Heart right ventricle (tissue), 16 donors: ENCODE data around the gene RIMKLB. TPM values are rescaled to one million over a fixed set of nuclear protein-coding genes. Genes with fewer than 3 reads are reported as not detected.

Experiments
- ATAC-seq, 8 donors: fragments of 200-7000 bp; cut with Tn5 transposase; one replicate each; pipeline ENCODE4 v1.9.1; 2020; ENCODE audit warnings: mild to moderate bottlenecking in 8 of 8, moderate library complexity in 8 of 8, moderate number of reproducible peaks in 1 of 8
- DNase-seq, 2 donors: peaks; one replicate each; pipeline ENCODE4 v3.0.0-alpha.2; 2020
- H3K27ac ChIP-seq, 10 donors: fragments of 200-600 bp; sonication (generic) in 2 of 10; one replicate each; pipeline versions ENCODE4 v1.5.0 to v1.8.0; 2020 to 2022; ENCODE audit warnings: mild to moderate bottlenecking in 3 of 10
- H3K27me3 ChIP-seq, 7 donors: fragments of 200-600 bp; one replicate each; pipeline ENCODE4 v1.8.0; 2021 to 2022; ENCODE audit warnings: mild to moderate bottlenecking in 2 of 7
- H3K36me3 ChIP-seq, 9 donors: fragments of 200-600 bp; sonication (generic) in 1 of 9; one replicate each; pipeline versions ENCODE4 v1.5.0 to v1.8.0; 2020 to 2022; ENCODE audit warnings: mild to moderate bottlenecking in 2 of 9
- H3K4me1 ChIP-seq, 9 donors: fragments of 200-600 bp; sonication (generic) in 1 of 9; one replicate each; pipeline versions ENCODE4 v1.5.0 to v1.8.0; 2020 to 2022; ENCODE audit warnings: mild to moderate bottlenecking in 4 of 9
- H3K4me3 ChIP-seq, 10 donors: fragments of 200-600 bp; sonication (generic) in 2 of 10; one replicate each; pipeline versions ENCODE4 v1.5.0 to v1.8.0; 2020 to 2022; ENCODE audit warnings: mild to moderate bottlenecking in 7 of 10, moderate library complexity in 2 of 10
- H3K9me3 ChIP-seq, 11 donors: fragments of 200-600 bp in 10 of 11; sonication (generic) in 2 of 11; one replicate each; pipeline versions ENCODE4 v1.5.0 to v1.8.0; 2013 to 2022; ENCODE audit warnings: mild to moderate bottlenecking in 2 of 11, control low read depth in 1 of 11, moderate library complexity in 1 of 11
- CTCF ChIP-seq, 9 donors: fragments of 200-600 bp; sonication (generic) in 2 of 9; IDR thresholded peaks; one replicate each; pipeline versions ENCODE4 v1.5.0 to v1.8.0; 2021 to 2022; ENCODE audit warnings: antibody characterized with exemption in 9 of 9, mild to moderate bottlenecking in 5 of 9, moderate library complexity in 1 of 9
- WGBS, 2 donors: extraction: QIAGEN DNeasy Blood & Tissue Kit; methylation state at CpG; one replicate each; pipeline ENCODE4 v1.1.7; 2013; ENCODE audit warnings: inconsistent platforms in 1 of 2; 5-methylcytosine and 5-hydroxymethylcytosine counted together
- intact Hi-C, 10 donors: fragments of 100-400 bp; cut with DNase I; formaldehyde crosslinking; loops; one replicate each; pipeline versions ENCODE4 v1.11.1 to v1.14.2; 2022
- polyA plus RNA-seq, 2 donors: library from polyadenylated mRNA; stranded (reverse); fragments of 200-250 nt; gene quantifications; one replicate each; pipeline ENCODE4 v1.2.3, GENCODE V29; 2013
- total RNA-seq, 10 donors: library from RNA; stranded (reverse); fragmentation: NEBNext Ultra II Directional in 3 of 10; extraction: Animal tissue kit (Norgen Biotek cat#: 25700) in 3 of 10; gene quantifications; one replicate each; pipeline versions ENCODE4 v1.2.1 to v1.2.4, GENCODE V29; 2021 to 2023
- donor health status: Arrhythmogenic right ventricular cardiomyopathy.
- donor health status: ischemic (EF 13 %, LVEDD 7.1; RV severe dilation, severe dysfunction).
- donor health status: healthy with polysubstance abuse.
- donor health status: DM: no; HTN: yes; CAD: no.
- donor health status: DM: no; HTN: no; CAD: no.
- donor health status: ischemic (EF 25% LVEDD 6.9; RV normal size, moderate dysfunction).
- donor health status: ischemic (EF 25% LVEDD 5.7; RV mildly dilated, moderate dysfunction).
- donor health status: healthy.
- donor health status: DM: yes; HTN: yes; CAD: no.
- donor health status: Ischemic cardiomyopathy.
- donor health status: ischemic (EF 35%, LVEDD 5.7; RV mildly dilated, moderate dysfunction).
- donor health status: nonischemic (EF 11% LVEDD 7.7; RV severe dilation, severe dysfunction).
- donor health status: DM: yes; HTN: yes; CAD: no.
- donor health status: PGD.
- donor health status: ischemic (EF 29% LVEDD 5.4; RV normal size, mild dysfunction).
- donor health status: nonischemic (EF 23%, LVEDD 6.1; RV moderate dilation, normal function).

RIMKLB gene
- total and polyA plus RNA-seq, 12 donors, result 7.2 to 65.9 (median 12.6) TPM

- Histone ChIP-seq H3K4me1 (no peaks in the 10 kb centered on the region), H3K27me3 (no peaks in the 10 kb centered on the region), H3K4me3 (no peak overlapping the region), H3K27ac (no peak overlapping the region), H3K36me3 (no peaks in the 10 kb centered on the region), H3K9me3 (no peaks in the 10 kb centered on the region)
- 69 to 77% methylated on average over 5 of the region's 5 CpGs for WGBS, 2 donors
- intact Hi-C loops, result no loop called here
- no peak for TF ChIP-seq CTCF (IDR thresholded peaks at IDR 0.05)
- ATAC-seq (no peak), DNase-seq (no peak)
Measured at GRCh38 chr12:8813572-8814357, 116.0 kb downstream of the RIMKLB start.

DNA sequence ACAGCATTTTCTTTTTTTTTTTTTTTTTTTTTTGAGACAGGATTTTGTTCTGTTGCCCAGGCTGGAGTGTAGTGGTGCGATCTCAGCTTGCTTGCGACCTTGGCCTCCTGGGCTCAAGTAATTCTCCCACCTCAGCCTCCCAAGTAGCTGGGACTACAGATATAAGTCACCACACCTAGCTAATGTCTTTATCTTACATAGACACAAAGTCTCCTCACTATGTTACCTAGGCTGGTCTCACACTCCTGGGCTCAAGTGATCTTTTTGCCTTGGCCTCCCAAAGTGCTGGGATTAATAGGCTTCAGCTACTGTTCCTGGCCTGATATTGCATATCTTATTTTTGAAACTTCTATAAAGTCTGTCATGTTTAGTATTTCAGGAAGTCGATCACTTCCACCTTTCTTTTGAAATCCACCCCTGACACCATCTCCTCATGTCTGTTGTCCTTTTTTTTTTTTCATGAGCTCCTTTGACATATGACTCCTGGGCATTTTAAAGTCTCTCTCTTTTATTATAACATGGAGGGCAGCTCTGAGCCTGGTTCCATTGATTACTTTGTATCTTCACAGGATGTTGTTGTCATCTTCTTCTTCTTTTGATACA, 118.8 kb downstream of the RIMKLB start:
- Histone ChIP-seq H3K4me3 (no peak overlapping the region), H3K36me3 (no peaks in the 10 kb centered on the region), H3K4me1 (no peaks in the 10 kb centered on the region), H3K27ac (no peak overlapping the region), H3K27me3 (no peaks in the 10 kb centered on the region), H3K9me3 (no peaks in the 10 kb centered on the region)
- no peak for ATAC-seq
- intact Hi-C loops, result loop anchor here in 1 of 10 donors (2.0 kb wide), 1 partner anchor 134 kb away; no protein-coding TSS in a partner anchor
- TF ChIP-seq CTCF (IDR thresholded peaks at IDR 0.05), result no peak
- 92% methylated on average over 3 of the region's 3 CpGs for WGBS, 2 donors
- no peak for DNase-seq

GRCh38 chr12:8817856-8818255, 120.1 kb downstream of the RIMKLB start:
- no peak for TF ChIP-seq CTCF (IDR thresholded peaks at IDR 0.05)
- H3K4me3 ChIP-seq, result no peak overlapping the region
- 100% methylated on average over 1 of the region's 1 CpG for WGBS, 2 donors
- H3K27ac ChIP-seq, result no peak overlapping the region
- intact Hi-C loops, result loop anchor here in 1 of 10 donors (2.0 kb wide), 1 partner anchor 135 kb away; no protein-coding TSS in a partner anchor
- DNase-seq, result no peak
- H3K9me3 ChIP-seq, result no peaks in the 10 kb centered on the region
- H3K36me3 ChIP-seq, result no peaks in the 10 kb centered on the region
- ATAC-seq, result no peak
- H3K4me1 ChIP-seq, result no peaks in the 10 kb centered on the region
- H3K27me3 ChIP-seq, result no peaks in the 10 kb centered on the region

DNA sequence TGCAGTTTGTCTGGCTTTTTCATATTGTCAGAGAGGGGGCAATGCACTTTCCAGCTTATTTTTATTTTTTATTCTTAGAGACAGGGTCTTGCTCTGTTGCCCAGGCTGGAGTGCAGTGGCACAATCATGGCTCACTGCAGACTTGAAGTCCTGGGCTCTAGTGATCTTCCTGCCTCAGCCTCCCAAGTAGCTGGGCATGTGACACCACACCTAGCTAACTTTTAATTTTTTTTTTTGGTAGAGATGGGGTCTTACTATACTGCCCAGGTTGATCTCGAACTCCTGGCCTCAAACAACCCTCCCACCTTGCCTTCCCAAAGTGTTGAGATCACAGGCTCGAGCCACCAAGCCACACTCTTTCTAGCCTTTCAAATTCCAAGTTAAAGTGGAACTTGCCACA, 120.7 kb downstream of the RIMKLB start:
- intact Hi-C loops, result no loop called here

More for the DNA sequence above, 120.7 kb downstream of the RIMKLB start:
- Histone ChIP-seq H3K36me3 (no peaks in the 10 kb centered on the region), H3K9me3 (no peaks in the 10 kb centered on the region), H3K4me3 (no peak overlapping the region), H3K27ac (no peak overlapping the region), H3K27me3 (no peaks in the 10 kb centered on the region), H3K4me1 (no peaks in the 10 kb centered on the region)
- DNase-seq (no peak), ATAC-seq (no peak)
- 86 to 90% methylated on average over 2 of the region's 2 CpGs for WGBS, 2 donors
- no peak for TF ChIP-seq CTCF (IDR thresholded peaks at IDR 0.05)
